Endothelial cell of umbilical vein (primary cell): ENCODE results near the gene HPSE2. TPM values are rescaled to one million over a fixed set of nuclear protein-coding genes. Genes with fewer than 3 reads are reported as not detected.

Source experiments
- BruUV-seq: library from RNA; stranded (reverse); fragments of 400-500 nt; replicated peaks from 2 replicates; lab custom pipeline; 2021; lab: Mats Ljungman, UMichigan
- CTCF ChIA-PET: fragments of 300-600, 350-600 bp; sonication (Branson Sonifier 250); formaldehyde crosslinking; loops from one replicate; lab custom pipeline; 2021; ENCODE audit warnings: antibody characterized with exemption, inconsistent platforms; lab: Charles Lee
- POLR2A ChIA-PET: fragments of 300-600, 350-600 bp; sonication (Branson Sonifier 250); formaldehyde crosslinking; loops from one replicate; lab custom pipeline; 2021; ENCODE audit warnings: antibody characterized with exemption, inconsistent platforms; lab: Charles Lee
- DNase-seq: peaks from one replicate; pipeline ENCODE4 v3.0.0-alpha.2; 2011; ENCODE audit warnings: low read depth, low spot score
- FAIRE-seq: peaks from 2 replicates; lab custom pipeline; 2011; peaks lifted over from hg19 to GRCh38; lab: Jason Lieb, UNC
- H2AFZ ChIP-seq: 2 replicates; pipeline ENCODE4 v1.6.0; 2012; ENCODE audit warnings: low read depth, low read length, control low read depth, inconsistent platforms
- H3K27ac ChIP-seq: 2 replicates; pipeline ENCODE4 v1.5.1; 2011; ENCODE audit warnings: low read depth, mild to moderate bottlenecking, control low read depth, low read length, moderate library complexity; ENCODE audit not compliant: insufficient read depth
- H3K27me3 ChIP-seq, 2 experiments: 2 replicates each; pipeline versions ENCODE4 v1.6.0 to v1.6.1; 2011; ENCODE audit warnings: low read length in 2 of 2, mixed read lengths in 1 of 2; ENCODE audit not compliant: control insufficient read depth in 2 of 2, insufficient read depth in 2 of 2
- H3K36me3 ChIP-seq, 2 experiments: 2 replicates in 1 of 2; 3 replicates in 1 of 2; pipeline ENCODE4 v1.5.1; 2011; ENCODE audit warnings: low read length in 2 of 2, mild to moderate bottlenecking in 1 of 2, moderate library complexity in 1 of 2; ENCODE audit not compliant: control insufficient read depth in 2 of 2, insufficient read depth in 2 of 2; ENCODE audit errors: extremely low read depth in 1 of 2
- H3K4me1 ChIP-seq: 3 replicates; pipeline ENCODE4 v1.5.1; 2011; ENCODE audit warnings: mild to moderate bottlenecking, low read length; ENCODE audit not compliant: control insufficient read depth, insufficient read depth; ENCODE audit errors: extremely low read depth
- H3K4me2 ChIP-seq: 2 replicates; pipeline ENCODE4 v1.6.1; 2011; ENCODE audit warnings: low read length, control low read depth, mixed read lengths; ENCODE audit not compliant: insufficient read depth
- H3K4me3 ChIP-seq, 3 experiments: fragments of 200-600 bp in 1 of 3; sonication (generic), shearing (Covaris generic) in 1 of 3; replicated peaks in 1 of 3; 2 replicates each; pipeline ENCODE4 v1.5.1; 2011 to 2016; ENCODE audit warnings: control low read depth in 3 of 3, low read length in 3 of 3, mild to moderate bottlenecking in 2 of 3, inconsistent platforms in 1 of 3, low read depth in 1 of 3, moderate library complexity in 1 of 3; ENCODE audit not compliant: insufficient read depth in 1 of 3
- H3K79me2 ChIP-seq: 2 replicates; pipeline ENCODE4 v1.6.0; 2012; ENCODE audit warnings: low read length, inconsistent platforms; ENCODE audit not compliant: control insufficient read depth, insufficient read depth
- H3K9ac ChIP-seq: replicated peaks from 2 replicates; pipeline ENCODE3; 2011; ENCODE audit warnings: low read length, control low read depth; ENCODE audit not compliant: insufficient read depth; ENCODE audit errors: extremely low read depth
- H3K9me1 ChIP-seq: replicated peaks from 3 replicates; pipeline ENCODE4 v1.6.0; 2011; ENCODE audit warnings: mild to moderate bottlenecking, low read length; ENCODE audit not compliant: control insufficient read depth, insufficient read depth; ENCODE audit errors: extremely low read depth
- H3K9me3 ChIP-seq: replicated peaks from 2 replicates; pipeline ENCODE4 v1.5.1; 2012; ENCODE audit warnings: low read length, inconsistent platforms; ENCODE audit not compliant: control insufficient read depth, insufficient read depth
- H4K20me1 ChIP-seq: replicated peaks from 2 replicates; pipeline ENCODE3; 2011; ENCODE audit warnings: mild to moderate bottlenecking, low read length; ENCODE audit not compliant: control insufficient read depth, insufficient read depth; ENCODE audit errors: extremely low read depth
- EZH2 ChIP-seq: IDR thresholded peaks from 2 replicates; pipeline ENCODE4 v1.6.1; 2012; ENCODE audit warnings: borderline replicate concordance, low read depth, mild to moderate bottlenecking, moderate library complexity, low read length, inconsistent platforms; ENCODE audit not compliant: severe bottlenecking
- FOS ChIP-seq: IDR thresholded peaks from 2 replicates; pipeline ENCODE4 v1.6.1; 2011; ENCODE audit warnings: mild to moderate bottlenecking, low read length, moderate library complexity, borderline replicate concordance; ENCODE audit not compliant: insufficient read depth
- GATA2 ChIP-seq: IDR thresholded peaks from 2 replicates; pipeline ENCODE4 v1.7.0; 2011; ENCODE audit warnings: low read depth, mild to moderate bottlenecking, moderate library complexity, mixed read lengths, low read length; ENCODE audit not compliant: insufficient read length, insufficient read depth
- JUN ChIP-seq: IDR thresholded peaks from 2 replicates; pipeline ENCODE4 v1.6.1; 2011; ENCODE audit warnings: borderline replicate concordance, low read depth; ENCODE audit not compliant: insufficient read length, insufficient read depth
- MYC ChIP-seq: IDR thresholded peaks from one replicate; pipeline ENCODE4 v1.6.1; 2011; ENCODE audit warnings: mild to moderate bottlenecking, low read depth, low read length
- POLR2A ChIP-seq: IDR thresholded peaks from 2 replicates; pipeline ENCODE4 v1.6.1; 2012; ENCODE audit warnings: low read depth, mild to moderate bottlenecking, control low read depth, low read length
- POLR2AphosphoS5 ChIP-seq: IDR thresholded peaks from 2 replicates; pipeline ENCODE4 v1.6.1; 2012; ENCODE audit warnings: low read depth, mild to moderate bottlenecking, control low read depth, low read length, moderate library complexity; ENCODE audit not compliant: insufficient read depth
- dilution Hi-C: fragments of 300-500 bp; cut with MboI; formaldehyde crosslinking; loops from one replicate; pipeline ENCODE4 v1.15.0; 2019; ENCODE audit warnings: low sequenced_read_pairs; ENCODE audit not compliant: extremely low pct_ligation_motif_present
- intact Hi-C: fragments of 100-400 bp; cut with micrococcal nuclease; formaldehyde crosslinking; loops from one replicate; pipeline ENCODE4 v1.10.0; 2022
- polyA plus RNA-seq, 4 experiments: library from polyadenylated mRNA; depleted of rRNA in 3 of 4; stranded (reverse) in 3 of 4; unstranded in 1 of 4; fragments of >200 nt; gene quantifications; 2 replicates each; pipeline versions ENCODE4 v1.2.1 to v1.2.3, GENCODE V29; 2011 to 2012; ENCODE audit warnings: missing spikeins in 1 of 4
- total RNA-seq: library from RNA; stranded (reverse); gene quantifications from 2 replicates; pipeline ENCODE4 v1.2.3, GENCODE V29; 2021

Gene HPSE2
- total and polyA plus RNA-seq, 2 donors (not counting 3 experiments of a cell fraction or from before 2014, with no cell fraction given): not detected

DNA sequence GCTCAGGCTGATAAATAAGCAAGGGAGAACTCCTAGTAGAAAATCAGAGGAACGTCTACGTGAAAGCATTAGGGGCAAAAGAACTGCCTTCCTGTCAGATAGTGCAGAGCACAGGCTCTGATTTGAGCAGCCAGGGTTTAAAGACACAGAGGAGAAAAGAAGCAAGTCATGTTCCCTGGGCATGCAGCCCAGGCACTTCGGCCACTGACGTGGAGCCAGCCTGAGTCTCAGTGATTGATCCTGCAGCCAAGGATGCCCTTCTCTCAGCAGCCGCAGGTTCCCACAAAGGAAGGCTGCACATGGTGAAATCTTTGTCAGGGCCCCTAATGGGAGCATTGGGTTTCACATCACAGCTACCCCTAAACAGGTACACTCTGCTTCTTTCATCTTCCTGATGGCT, 627.2 kb downstream of the HPSE2 start:
- peaks cover 0 to 2% of the 10 kb centered on the region in 2 experiments for H3K27me3 ChIP-seq
- no peaks in the 10 kb centered on the region for H4K20me1 ChIP-seq
- no peaks in the 10 kb centered on the region for H3K79me2 ChIP-seq
- H3K4me1 ChIP-seq: no peaks in the 10 kb centered on the region
- intact Hi-C loops (no loop called here), dilution Hi-C loops (no loop called here)
- H3K9ac ChIP-seq: no peak overlapping the region
- CTCF ChIA-PET: no interaction called here
- DNase-seq (no peak), FAIRE-seq (no peak)
- TF ChIP-seq FOS (no peak), MYC (no peak), EZH2 (no peak), POLR2AphosphoS5 (no peak), POLR2A (no peak), GATA2 (no peak), JUN (no peak)
- no peak overlapping the region for H2AFZ ChIP-seq
- no peak overlapping the region for H3K4me2 ChIP-seq
- POLR2A ChIA-PET: no interaction called here
- no TSS peak for BruUV-seq
- no peak overlapping the region for H3K27ac ChIP-seq
- no peak overlapping the region for H3K4me3 ChIP-seq
- no peaks in the 10 kb centered on the region for H3K9me1 ChIP-seq
- H3K36me3 ChIP-seq: no peaks in the 10 kb centered on the region
- H3K9me3 ChIP-seq: no peaks in the 10 kb centered on the region

DNA sequence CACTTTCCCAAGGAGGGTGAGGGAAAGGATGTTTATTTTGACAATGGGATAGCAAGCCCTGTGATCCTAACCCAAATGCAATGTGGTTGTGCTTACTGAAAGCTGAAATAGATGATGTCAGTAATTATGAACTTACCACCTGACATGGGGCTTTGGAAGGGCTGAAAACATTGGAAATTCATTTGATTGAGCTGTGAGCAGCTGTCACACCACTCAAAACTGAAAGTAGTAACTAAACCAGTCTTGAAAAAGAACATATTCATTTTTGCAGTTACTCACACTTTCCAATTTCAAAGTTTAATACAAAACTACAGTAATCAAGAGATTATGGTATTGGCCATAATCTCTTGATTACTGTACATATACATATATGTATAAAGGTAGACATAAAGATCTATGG, 633.4 kb downstream of the HPSE2 start:
- Histone ChIP-seq H3K79me2 (no peaks in the 10 kb centered on the region), H3K9me3 (no peaks in the 10 kb centered on the region), H3K36me3 (no peaks in the 10 kb centered on the region), H4K20me1 (no peaks in the 10 kb centered on the region), H3K9me1 (no peaks in the 10 kb centered on the region), H3K27ac (no peak overlapping the region), H3K4me2 (no peak overlapping the region), H3K4me3 (no peak overlapping the region), H3K9ac (no peak overlapping the region), H3K4me1 (no peaks in the 10 kb centered on the region), H2AFZ (no peak overlapping the region), H3K27me3 (no peaks in the 10 kb centered on the region)
- DNase-seq: no peak
- CTCF ChIA-PET: interaction anchor here (1.1 kb wide), 1 partner anchor 25 kb away, joined by 3 read pairs; no protein-coding TSS in a partner anchor
- no TSS peak for BruUV-seq
- intact Hi-C loops (no loop called here), dilution Hi-C loops (no loop called here)
- no peak for TF ChIP-seq FOS
- POLR2A ChIA-PET: no interaction called here
- no peak for FAIRE-seq
